Peyer's patch (tissue), 4 donors: ENCODE results near the gene CCDC175. TPM values are rescaled to one million over a fixed set of nuclear protein-coding genes. Genes with fewer than 3 reads are reported as not detected.

Experiments used
- DNase-seq, 3 donors: peaks; one replicate each; pipeline ENCODE4 v3.0.0-alpha.2; 2017 to 2019
- H3K27ac ChIP-seq, 4 donors: fragments of 200-600 bp; sonication (generic); one replicate each; pipeline ENCODE4 v1.5.1; 2016 to 2019
- H3K27me3 ChIP-seq, 2 donors: fragments of 200-600 bp; sonication (generic); one replicate each; pipeline ENCODE4 v1.5.1; 2019
- H3K36me3 ChIP-seq, 3 donors: fragments of 200-600 bp; sonication (generic); one replicate each; pipeline ENCODE4 v1.5.1; 2016 to 2019
- H3K4me1 ChIP-seq, 4 donors: fragments of 200-600 bp; sonication (generic); one replicate each; pipeline ENCODE4 v1.5.1; 2016 to 2019
- H3K4me3 ChIP-seq, 4 donors: fragments of 200-600 bp; sonication (generic); 1 replicate in 3 of 4; 2 replicates in 1 of 4; pipeline ENCODE4 v1.5.1; 2016 to 2019; ENCODE audit warnings: mild to moderate bottlenecking in 1 of 4
- H3K9me3 ChIP-seq, 4 donors: fragments of 200-600 bp; sonication (generic); one replicate each; pipeline ENCODE4 v1.5.1; 2016 to 2019; ENCODE audit warnings: mild to moderate bottlenecking in 1 of 4
- CTCF ChIP-seq, 6 experiments: fragments of 450-650 bp in 4 of 6; fragments of 200-600 bp in 2 of 6; sonication (generic) in 1 of 6; IDR thresholded peaks; one replicate each; pipeline ENCODE4 v1.5.1; 2017 to 2019; ENCODE audit warnings: antibody characterized with exemption in 6 of 6, mild to moderate bottlenecking in 3 of 6, moderate library complexity in 1 of 6
- POLR2A ChIP-seq, 2 donors: fragments of 450-650 bp; IDR thresholded peaks; one replicate each; pipeline ENCODE4 v1.5.1; 2017; ENCODE audit warnings: antibody characterized with exemption in 2 of 2, mild to moderate bottlenecking in 2 of 2, moderate library complexity in 2 of 2
- total RNA-seq, 4 donors: library from RNA; depleted of rRNA; stranded (reverse); fragments of >200 nt; gene quantifications; one replicate each; pipeline ENCODE4 v1.1.0, GENCODE V29; 2016

The CCDC175 gene
- total RNA-seq, 4 donors from 2014 or later, result 1.6 TPM; not detected in 3

- no peaks in the 10 kb centered on the region for H3K9me3 ChIP-seq
- H3K4me3 ChIP-seq, result peak overlapping the region; percentile 55 to 82 (median 70)
- H3K27me3 ChIP-seq, result no peaks in the 10 kb centered on the region
- no peak for TF ChIP-seq POLR2A (IDR thresholded peaks at IDR 0.05)
- no peak for TF ChIP-seq CTCF (IDR thresholded peaks at IDR 0.05)
- H3K4me1 ChIP-seq, result peaks cover 0 to 8% (median 0%) of the 10 kb centered on the region in 4 donors
- peak; percentile 66 to 84 (median 69) for DNase-seq
- H3K27ac ChIP-seq, result peak overlapping the region; percentile 20 to 77 (median 58)
- no peaks in the 10 kb centered on the region for H3K36me3 ChIP-seq
Measured at GRCh38 chr14:59464486-59465315, 111.9 kb downstream of the CCDC175 start.

GRCh38 chr14:59463787-59464485, 112.7 kb downstream of the CCDC175 start:
- Histone ChIP-seq H3K9me3 (no peaks in the 10 kb centered on the region), H3K27me3 (no peaks in the 10 kb centered on the region), H3K4me3 (peak overlapping the region; percentile 55 to 82 (median 70)), H3K27ac (peak overlapping the region in 2 of 4 donors; percentile 56 to 77), H3K4me1 (peaks cover 0 to 8% (median 0%) of the 10 kb centered on the region in 4 donors), H3K36me3 (no peaks in the 10 kb centered on the region)
- peak in 2 of 3 donors; percentile 50 to 57 for DNase-seq
- no peak for TF ChIP-seq CTCF (IDR thresholded peaks at IDR 0.05)
- no peak for TF ChIP-seq POLR2A (IDR thresholded peaks at IDR 0.05)

- TF ChIP-seq POLR2A (IDR thresholded peaks at IDR 0.05) (no peak), CTCF (IDR thresholded peaks at IDR 0.05) (no peak)
- H3K4me3 ChIP-seq, result no peak overlapping the region
- H3K4me1 ChIP-seq, result peaks cover 0 to 8% (median 0%) of the 10 kb centered on the region in 4 donors
- no peaks in the 10 kb centered on the region for H3K27me3 ChIP-seq
- no peaks in the 10 kb centered on the region for H3K36me3 ChIP-seq
- no peak for DNase-seq
- no peaks in the 10 kb centered on the region for H3K9me3 ChIP-seq
- H3K27ac ChIP-seq, result no peak overlapping the region
Measured at GRCh38 chr14:59461891-59462290, 114.7 kb downstream of the CCDC175 start.

GRCh38 chr14:59460378-59460777, 116.2 kb downstream of the CCDC175 start:
- Histone ChIP-seq H3K4me3 (no peak overlapping the region), H3K27me3 (no peaks in the 10 kb centered on the region), H3K9me3 (no peaks in the 10 kb centered on the region), H3K27ac (no peak overlapping the region), H3K4me1 (peaks cover 0 to 8% (median 0%) of the 10 kb centered on the region in 4 donors), H3K36me3 (no peaks in the 10 kb centered on the region)
- DNase-seq, result no peak
- no peak for TF ChIP-seq POLR2A (IDR thresholded peaks at IDR 0.05)
- no peak for TF ChIP-seq CTCF (IDR thresholded peaks at IDR 0.05)

- peaks cover 0 to 1% (median 0%) of the 10 kb centered on the region in 4 donors for H3K4me1 ChIP-seq
- H3K27me3 ChIP-seq, result no peaks in the 10 kb centered on the region
- DNase-seq, result no peak
- H3K4me3 ChIP-seq, result no peak overlapping the region
- TF ChIP-seq CTCF (IDR thresholded peaks at IDR 0.05) (no peak), POLR2A (IDR thresholded peaks at IDR 0.05) (no peak)
- no peaks in the 10 kb centered on the region for H3K36me3 ChIP-seq
- H3K27ac ChIP-seq, result no peak overlapping the region
- no peaks in the 10 kb centered on the region for H3K9me3 ChIP-seq
Measured at GRCh38 chr14:59458486-59458885, 118.1 kb downstream of the CCDC175 start.
